Mucosa of stomach (tissue), 1 donor: ENCODE data around the gene L3MBTL1.
A peak's percentile ranks its signal among the peaks of the same experiment; 100 is the strongest.

Experiments used
- H3K27me3 ChIP-seq: one replicate; pipeline ENCODE4 v1.7.0; 2013; ENCODE audit warnings: mild to moderate bottlenecking, low read length; ENCODE audit not compliant: control insufficient read depth, insufficient read depth
- H3K36me3 ChIP-seq: one replicate; pipeline ENCODE4 v1.7.0; 2013; ENCODE audit warnings: low read length; ENCODE audit not compliant: control insufficient read depth, insufficient read depth
- H3K4me1 ChIP-seq: one replicate; pipeline ENCODE4 v1.7.0; 2013; ENCODE audit warnings: mild to moderate bottlenecking, low read length; ENCODE audit not compliant: control insufficient read depth, insufficient read depth
- H3K4me3 ChIP-seq: one replicate; pipeline ENCODE4 v1.7.0; 2013; ENCODE audit warnings: low read length
- H3K9ac ChIP-seq: one replicate; pipeline ENCODE4 v1.7.0; 2013; ENCODE audit warnings: mild to moderate bottlenecking, low read length, moderate library complexity
- H3K9me3 ChIP-seq: one replicate; pipeline ENCODE4 v1.7.0; 2013; ENCODE audit warnings: mild to moderate bottlenecking, low read length, moderate library complexity; ENCODE audit not compliant: control insufficient read depth
- donor health status: Pancreatic carcinoma.

The L3MBTL1 gene

DNA sequence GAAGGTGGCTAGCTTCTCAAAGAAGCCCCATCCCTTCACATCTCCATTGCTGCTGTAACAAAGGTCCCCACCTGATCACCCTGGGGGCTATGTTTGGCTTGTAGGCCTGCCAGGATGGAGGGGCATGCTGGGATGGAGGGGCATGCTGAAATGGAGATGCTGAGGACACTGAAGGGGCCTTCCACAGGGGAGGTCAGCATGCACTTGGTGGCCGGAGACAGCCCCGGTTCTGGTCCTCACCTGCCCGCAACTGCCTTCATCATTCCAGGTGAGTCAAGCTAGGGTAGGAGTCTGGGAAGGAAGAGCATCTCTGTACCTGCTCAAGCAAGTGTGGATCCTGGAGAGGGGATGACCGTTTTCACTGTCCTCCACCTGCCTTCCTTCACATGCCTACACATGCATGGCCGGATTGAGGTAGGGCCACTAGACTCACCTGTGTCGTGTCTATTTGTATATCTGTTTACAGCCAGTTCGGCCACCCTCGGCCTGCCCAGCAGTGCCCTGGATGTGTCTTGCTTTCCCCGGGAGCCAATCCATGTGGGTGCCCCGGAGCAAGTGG, 6.0 kb downstream of the L3MBTL1 start:
- Histone ChIP-seq H3K9ac (peak overlapping the region; percentile 49), H3K4me3 (peak overlapping the region; percentile 9), H3K9me3 (no peaks in the 10 kb centered on the region), H3K4me1 (peaks cover 8% of the 10 kb centered on the region), H3K27me3 (no peaks in the 10 kb centered on the region), H3K36me3 (no peaks in the 10 kb centered on the region)

DNA sequence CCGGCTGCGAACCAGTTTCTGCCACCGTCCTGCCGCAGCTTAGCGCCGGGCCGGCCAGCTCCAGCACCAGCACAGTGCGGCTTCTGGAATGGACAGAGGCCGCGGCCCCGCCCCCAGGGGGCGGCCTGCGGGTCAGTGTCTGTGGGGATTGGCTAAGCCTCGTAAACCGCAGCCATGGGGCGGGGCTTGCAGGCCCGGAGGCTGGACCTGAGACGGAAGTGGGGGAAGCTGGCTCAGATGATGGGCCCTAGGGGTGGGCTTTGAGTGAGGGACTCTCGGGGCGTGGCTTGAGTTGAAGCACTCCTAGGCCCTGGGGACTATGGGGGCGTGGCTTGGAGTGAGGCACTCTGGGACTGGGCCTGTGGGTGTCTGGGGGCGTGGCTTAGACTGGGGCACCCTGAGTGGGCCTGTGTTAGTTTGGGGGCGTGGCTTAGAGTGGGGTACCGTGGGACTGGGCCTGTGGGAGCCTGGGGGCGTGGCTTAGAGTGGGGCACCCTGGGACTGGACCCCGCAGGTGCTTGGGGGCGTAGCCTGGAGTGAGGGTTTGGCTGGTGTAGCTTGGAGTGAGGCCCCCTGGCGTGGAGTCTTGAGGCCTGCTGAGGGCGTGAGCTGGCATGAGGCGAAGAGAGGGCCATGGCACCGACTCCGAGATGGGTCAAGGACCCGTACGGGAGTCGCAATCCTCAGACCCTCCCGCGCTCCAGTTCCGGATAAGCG, 6.6 kb downstream of the L3MBTL1 start:
- H3K9me3 ChIP-seq: no peaks in the 10 kb centered on the region
- peak overlapping the region; percentile 31 for H3K4me3 ChIP-seq
- H3K36me3 ChIP-seq: no peaks in the 10 kb centered on the region
- peak overlapping the region; percentile 62 for H3K9ac ChIP-seq
- H3K4me1 ChIP-seq: peaks cover 8% of the 10 kb centered on the region
- H3K27me3 ChIP-seq: no peaks in the 10 kb centered on the region

GRCh38 chr20:43514648-43514999, 7.1 kb downstream of the L3MBTL1 start:
- no peaks in the 10 kb centered on the region for H3K36me3 ChIP-seq
- no peaks in the 10 kb centered on the region for H3K27me3 ChIP-seq
- H3K9me3 ChIP-seq: no peaks in the 10 kb centered on the region
- H3K4me3 ChIP-seq: peak overlapping the region; percentile 31
- peaks cover 8% of the 10 kb centered on the region for H3K4me1 ChIP-seq
- H3K9ac ChIP-seq: peak overlapping the region; percentile 62

DNA sequence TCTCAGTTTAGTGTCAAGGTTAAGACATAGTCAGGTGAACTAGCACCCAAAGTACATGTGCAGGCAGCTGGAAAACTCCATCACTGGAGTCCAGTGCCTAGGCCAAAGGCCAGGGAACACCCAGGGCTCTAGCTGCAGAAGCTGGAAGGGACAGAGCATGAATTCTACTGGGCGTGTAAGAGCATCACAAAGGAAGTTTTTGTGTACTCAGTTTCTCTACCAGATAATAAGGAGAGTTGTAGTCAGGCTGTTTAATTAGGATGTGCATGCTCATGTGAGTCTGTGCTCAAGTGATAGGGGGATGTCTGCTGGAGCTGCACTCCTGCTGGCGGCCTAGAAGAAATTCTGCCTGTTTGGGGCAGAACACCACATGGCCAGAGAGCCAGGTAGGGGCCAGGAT, 8.1 kb downstream of the L3MBTL1 start:
- no peak overlapping the region for H3K9ac ChIP-seq

GRCh38 chr20:43516251-43516824, 8.8 kb downstream of the L3MBTL1 start:
- Histone ChIP-seq H3K9ac (no peak overlapping the region), H3K27me3 (no peaks in the 10 kb centered on the region), H3K9me3 (no peaks in the 10 kb centered on the region), H3K4me1 (peaks cover 8% of the 10 kb centered on the region), H3K36me3 (no peaks in the 10 kb centered on the region), H3K4me3 (no peak overlapping the region)

More for the DNA sequence above, 8.1 kb downstream of the L3MBTL1 start:
- H3K27me3 ChIP-seq: no peaks in the 10 kb centered on the region
- no peaks in the 10 kb centered on the region for H3K9me3 ChIP-seq
- H3K4me1 ChIP-seq: peaks cover 8% of the 10 kb centered on the region
- H3K4me3 ChIP-seq: no peak overlapping the region
- no peaks in the 10 kb centered on the region for H3K36me3 ChIP-seq

DNA sequence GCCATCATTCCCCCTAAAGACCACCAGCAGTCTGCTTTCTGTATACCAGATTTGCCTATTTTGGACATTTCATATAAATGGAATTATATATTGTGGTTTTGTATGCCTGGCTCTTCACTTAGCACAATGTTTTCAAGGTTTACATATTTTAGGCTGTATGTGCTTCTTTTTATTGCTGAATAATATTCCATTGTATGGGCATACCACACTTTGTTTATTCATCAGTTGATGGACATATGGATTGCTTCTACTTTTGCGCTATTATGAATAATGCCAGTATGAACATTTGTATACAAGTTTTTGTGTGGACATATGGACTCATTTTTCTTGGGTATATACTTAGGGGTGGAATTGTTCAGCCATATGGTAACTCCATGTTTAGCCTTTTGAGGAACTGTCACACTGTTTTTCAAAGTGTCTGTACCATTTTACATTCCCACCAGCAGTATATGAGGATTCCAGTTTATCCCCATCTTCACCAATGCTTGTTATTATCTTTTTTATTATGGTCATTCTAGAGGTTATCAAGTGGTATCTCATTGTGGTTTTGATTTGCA, 12.7 kb downstream of the L3MBTL1 start:
- H3K4me3 ChIP-seq: no peak overlapping the region
- no peaks in the 10 kb centered on the region for H3K36me3 ChIP-seq
- no peak overlapping the region for H3K9ac ChIP-seq
- H3K9me3 ChIP-seq: no peaks in the 10 kb centered on the region
- H3K27me3 ChIP-seq: no peaks in the 10 kb centered on the region
- no peaks in the 10 kb centered on the region for H3K4me1 ChIP-seq

DNA sequence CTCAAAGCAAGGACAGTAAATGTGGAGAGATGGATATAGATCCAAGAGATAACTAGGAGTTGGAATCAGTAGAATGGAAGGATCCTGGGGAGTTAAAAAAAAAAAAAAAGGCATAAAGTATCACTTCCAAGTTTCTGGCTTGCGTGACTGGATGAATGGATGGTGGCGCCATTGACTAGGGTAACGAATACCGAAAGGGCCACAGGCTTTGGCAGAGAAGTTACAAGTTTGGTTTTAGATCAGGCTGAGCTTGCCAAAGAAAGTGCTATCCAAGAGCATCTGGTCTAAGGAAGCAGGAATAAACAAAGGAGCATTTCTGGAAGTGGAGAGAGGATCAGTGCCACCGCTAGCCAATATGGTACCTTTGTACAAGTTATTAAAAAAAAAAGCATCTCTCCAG, 17.5 kb downstream of the L3MBTL1 start:
- no peak overlapping the region for H3K9ac ChIP-seq
- H3K27me3 ChIP-seq: no peaks in the 10 kb centered on the region
- no peaks in the 10 kb centered on the region for H3K4me1 ChIP-seq
- H3K4me3 ChIP-seq: no peak overlapping the region
- H3K36me3 ChIP-seq: no peaks in the 10 kb centered on the region
- H3K9me3 ChIP-seq: no peaks in the 10 kb centered on the region

DNA sequence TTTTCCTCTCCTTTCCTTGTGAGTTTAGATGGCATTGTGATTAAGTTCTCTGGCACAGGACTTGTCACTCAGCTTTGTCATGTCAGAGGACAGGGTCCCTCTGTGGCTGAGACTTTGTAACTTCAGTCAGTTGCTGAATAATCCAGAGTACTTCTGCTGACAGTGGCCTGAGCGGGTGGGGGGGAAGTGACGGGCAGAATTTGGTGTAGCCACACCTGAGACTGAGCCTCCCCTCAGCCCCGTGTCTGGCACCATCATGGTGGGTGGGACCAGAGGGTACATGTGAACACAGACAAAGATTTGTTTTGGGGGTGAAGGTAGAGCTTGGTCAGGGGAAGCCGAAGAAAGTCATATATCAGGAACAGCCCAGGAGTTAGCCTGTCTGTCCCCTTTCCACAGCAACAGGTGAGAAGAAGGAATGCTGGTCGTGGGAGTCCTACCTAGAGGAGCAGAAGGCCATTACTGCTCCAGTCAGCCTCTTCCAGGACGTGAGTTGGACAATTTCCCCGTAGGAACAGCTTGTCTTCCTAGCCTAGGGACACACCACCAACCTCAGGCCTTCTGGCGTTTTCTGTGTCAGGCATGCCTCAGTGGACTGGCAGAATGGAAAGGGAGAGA, 20.9 kb downstream of the L3MBTL1 start:
- H3K9me3 ChIP-seq: no peaks in the 10 kb centered on the region
- H3K27me3 ChIP-seq: no peaks in the 10 kb centered on the region
- H3K36me3 ChIP-seq: no peaks in the 10 kb centered on the region
- no peak overlapping the region for H3K4me3 ChIP-seq
- no peak overlapping the region for H3K9ac ChIP-seq
- no peaks in the 10 kb centered on the region for H3K4me1 ChIP-seq

DNA sequence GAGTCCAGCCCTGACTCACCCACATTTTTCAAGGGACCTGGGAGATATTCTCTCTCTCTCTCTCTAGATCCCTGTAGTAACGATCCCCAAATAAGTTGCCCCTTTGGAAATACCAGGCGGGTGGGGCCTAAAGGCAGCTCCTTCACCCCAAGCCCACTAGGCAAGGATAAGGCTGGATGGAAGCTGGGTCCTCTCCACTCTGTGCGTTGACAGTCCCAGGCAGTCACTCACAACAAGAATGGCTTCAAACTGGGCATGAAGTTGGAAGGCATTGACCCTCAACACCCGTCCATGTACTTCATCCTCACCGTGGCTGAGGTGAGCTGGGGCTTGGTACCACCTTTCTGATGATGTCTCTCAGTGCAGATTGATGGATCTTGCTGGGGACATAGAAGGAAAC, 21.6 kb downstream of the L3MBTL1 start:
- Histone ChIP-seq H3K27me3 (no peaks in the 10 kb centered on the region), H3K9me3 (no peaks in the 10 kb centered on the region), H3K36me3 (no peaks in the 10 kb centered on the region), H3K4me1 (no peaks in the 10 kb centered on the region), H3K4me3 (no peak overlapping the region), H3K9ac (no peak overlapping the region)

DNA sequence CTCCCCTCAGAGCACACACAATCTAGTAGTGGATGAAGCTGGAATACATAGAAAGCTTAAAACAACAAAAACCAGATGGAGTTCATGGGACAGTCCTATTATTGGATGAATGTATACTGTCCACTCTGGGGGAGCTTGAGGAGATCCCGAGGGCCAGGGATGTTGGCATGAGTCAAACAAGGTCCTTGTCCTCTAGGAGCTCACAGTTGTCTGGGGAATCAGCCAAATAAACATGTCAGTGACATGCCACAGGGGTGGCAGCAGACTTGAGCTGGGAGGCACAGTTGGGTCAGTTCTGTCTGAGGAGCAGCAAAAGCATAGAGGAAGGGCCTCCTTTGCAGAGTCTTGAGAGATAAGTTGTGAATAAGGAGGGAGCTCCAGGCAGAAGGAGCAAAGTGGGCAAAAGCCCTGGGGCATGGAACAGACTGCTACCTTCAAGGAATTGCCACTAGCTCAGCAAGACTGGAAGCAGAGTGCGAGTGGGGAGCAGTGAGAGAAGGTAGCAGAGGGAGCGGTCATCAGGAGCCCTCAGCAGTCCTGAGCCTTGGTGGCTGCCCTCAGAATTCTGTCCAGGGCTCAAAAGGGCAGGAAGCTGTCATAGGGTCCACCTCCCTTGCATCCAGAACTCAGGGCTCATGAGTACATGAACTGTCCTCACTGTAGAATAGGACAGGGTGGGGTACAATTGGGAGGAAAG, 22.1 kb downstream of the L3MBTL1 start:
- no peaks in the 10 kb centered on the region for H3K9me3 ChIP-seq
- H3K4me1 ChIP-seq: no peaks in the 10 kb centered on the region
- no peak overlapping the region for H3K4me3 ChIP-seq
- H3K36me3 ChIP-seq: no peaks in the 10 kb centered on the region
- no peak overlapping the region for H3K9ac ChIP-seq
- H3K27me3 ChIP-seq: no peaks in the 10 kb centered on the region

- Histone ChIP-seq H3K9me3 (no peaks in the 10 kb centered on the region), H3K27me3 (no peaks in the 10 kb centered on the region), H3K36me3 (no peaks in the 10 kb centered on the region), H3K4me1 (no peaks in the 10 kb centered on the region), H3K9ac (no peak overlapping the region), H3K4me3 (no peak overlapping the region)
Measured at GRCh38 chr20:43530321-43531090, 23.0 kb downstream of the L3MBTL1 start.
